ENCODE measurements around the gene MIGA2.

The MIGA2 gene

GRCh38 chr9:129036241-129036922, at the start of gene MIGA2 (continued):
- TF ChIP-seq HIC1 (tag by site-specific recombination; IDR thresholded peaks at IDR 0.05) (peak; percentile 89), ZNF747 (tag by site-specific recombination; IDR thresholded peaks at IDR 0.05) (no peak), ZBTB8A (tag by site-specific recombination; IDR thresholded peaks at IDR 0.05) (peak; percentile 65; the same call in 1 of the 2 replicates), INSM2 (tag by site-specific recombination; IDR thresholded peaks at IDR 0.05) (0 out of 2 replicates have a peak, but pooled peaks have one; percentile 46), ZNF398 (tag by site-specific recombination; IDR thresholded peaks at IDR 0.05) (0 out of 2 replicates have a peak, but pooled peaks have one; percentile 49), ZNF202 (tag by site-specific recombination; IDR thresholded peaks at IDR 0.05; ENCODE audit: borderline replicate concordance) (no peak), ZBTB44 (tag by site-specific recombination; IDR thresholded peaks at IDR 0.05) (no peak), YY1 (tag by site-specific recombination; IDR thresholded peaks at IDR 0.05) (peak; percentile 69; the same call in 1 of the 2 replicates), MEIS1 (CRISPR knock-in tag; IDR thresholded peaks at IDR 0.05; ENCODE audit: borderline replicate concordance) (no peak), ZNF354C (tag by site-specific recombination; IDR thresholded peaks at IDR 0.05; ENCODE audit: borderline replicate concordance, low read depth) (no peak), ZNF558 (tag by site-specific recombination; IDR thresholded peaks at IDR 0.05) (no peak), ZNF394 (tag by site-specific recombination; IDR thresholded peaks at IDR 0.05; ENCODE audit: borderline replicate concordance) (peak; percentile 62; the same call in 1 of the 2 replicates), ZNF362 (tag by site-specific recombination; IDR thresholded peaks at IDR 0.05) (no peak), OSR2 (tag by site-specific recombination; IDR thresholded peaks at IDR 0.05) (peak; percentile 28; the same call in 1 of the 2 replicates), ZNF660 (tag by site-specific recombination; IDR thresholded peaks at IDR 0.05) (no peak; the same call in 1 of the 2 replicates), KLF16 (tag by site-specific recombination; IDR thresholded peaks at IDR 0.05) (peak; percentile 84), ZNF26 (tag by site-specific recombination; IDR thresholded peaks at IDR 0.05) (no peak), KLF7 (tag by site-specific recombination; IDR thresholded peaks at IDR 0.05; ENCODE audit: borderline replicate concordance) (0 out of 2 replicates have a peak, but pooled peaks have one; percentile 37), GLI2 (tag by site-specific recombination; IDR thresholded peaks at IDR 0.05; ENCODE audit: borderline replicate concordance, low read depth) (no peak), ZNF629 (tag by site-specific recombination; IDR thresholded peaks at IDR 0.05) (peak; percentile 59; the same call in 1 of the 2 replicates), WT1 (tag by site-specific recombination; IDR thresholded peaks at IDR 0.05) (peak; percentile 18; the same call in 1 of the 2 replicates), ZNF639 (tag by site-specific recombination; IDR thresholded peaks at IDR 0.05) (peak; percentile 62; the same call in 1 of the 2 replicates), PRDM4 (tag by site-specific recombination; IDR thresholded peaks at IDR 0.05) (peak; percentile 8; the same call in 1 of the 2 replicates), ZNF10 (tag by site-specific recombination; IDR thresholded peaks at IDR 0.05) (no peak)
